OCI-LY3 (cell line): ENCODE data around the gene DNPH1.

Source experiments
- H2AFZ ChIP-seq: fragments of 200-600, 300-600 bp; shearing (Covaris generic); 2 replicates; pipeline ENCODE4 v1.6.0; 2014; ENCODE audit warnings: antibody characterized with exemption, low read depth, low read length
- H3K27ac ChIP-seq: fragments of 200-600, 300-600 bp; sonication (generic); 2 replicates; pipeline ENCODE4 v1.5.1; 2014; ENCODE audit warnings: mild to moderate bottlenecking, low read length, moderate library complexity, mixed read lengths
- H3K27me3 ChIP-seq: fragments of 200-600, 300-600 bp; sonication (generic); 2 replicates; pipeline ENCODE4 v1.6.1; 2014; ENCODE audit warnings: low read depth, low read length, mixed read lengths
- H3K36me3 ChIP-seq: fragments of 200-600, 300-600 bp; sonication (generic); replicated peaks from 2 replicates; pipeline ENCODE3; 2014; ENCODE audit warnings: low read depth, low read length, mixed read lengths
- H3K4me1 ChIP-seq: fragments of 300-600, 200-600 bp; sonication (generic); 2 replicates; pipeline ENCODE4 v1.6.1; 2014; ENCODE audit warnings: low read length, mixed read lengths
- H3K4me2 ChIP-seq: fragments of 200-600, 300-600 bp; sonication (generic); 2 replicates; pipeline ENCODE4 v1.6.1; 2014; ENCODE audit warnings: low read length, mixed read lengths
- H3K4me3 ChIP-seq: fragments of 300-600, 200-600 bp; sonication (generic); 2 replicates; pipeline ENCODE4 v1.5.1; 2014; ENCODE audit warnings: antibody characterized with exemption, mild to moderate bottlenecking, low read length, moderate library complexity
- H3K79me2 ChIP-seq: fragments of 300-600, 200-600 bp; shearing (Covaris generic); 2 replicates; pipeline ENCODE4 v1.6.1; 2014; ENCODE audit warnings: mild to moderate bottlenecking, low read length, mixed read lengths
- H3K9ac ChIP-seq: fragments of 300-600, 200-600 bp; shearing (Covaris generic); 2 replicates; pipeline ENCODE4 v1.6.0; 2014; ENCODE audit warnings: mild to moderate bottlenecking, low read length, moderate library complexity
- H3K9me3 ChIP-seq: fragments of 200-600, 300-600 bp; shearing (Covaris generic); 2 replicates; pipeline ENCODE4 v1.6.1; 2014; ENCODE audit warnings: low read length, mixed read lengths; ENCODE audit not compliant: insufficient read depth
- H4K20me1 ChIP-seq: fragments of 200-600, 300-600 bp; sonication (generic); 2 replicates; pipeline ENCODE4 v1.6.1; 2016; ENCODE audit warnings: low read length, mixed read lengths; ENCODE audit not compliant: insufficient read depth
- EZH2phosphoT487 ChIP-seq: fragments of 200-600 bp; shearing (Covaris generic); IDR thresholded peaks from 2 replicates; pipeline ENCODE4 v1.6.1; 2018; ENCODE audit warnings: antibody characterized with exemption, mixed run types, low read depth
- TF ChIP-seq, protein P1 (sequence below): fragments of 200-600, 300-600 bp; sonication (generic); IDR thresholded peaks from 2 replicates; pipeline ENCODE4 v1.5.1; 2014; ENCODE audit warnings: antibody characterized with exemption, low read length, low read depth

Gene DNPH1

GRCh38 chr6:43269273-43270007 lies 40.2 kb upstream of the DNPH1 start:
- Histone ChIP-seq H3K79me2 (no peaks in the 10 kb centered on the region), H3K4me2 (peak overlapping the region; percentile 85), H3K27me3 (peaks cover 9% of the 10 kb centered on the region; the same call in 1 of the 2 replicates), H3K9ac (peak overlapping the region; percentile 49; the same call in 1 of the 2 replicates), H3K36me3 (no peaks in the 10 kb centered on the region), H4K20me1 (no peaks in the 10 kb centered on the region), H3K27ac (no peak overlapping the region), H3K9me3 (no peaks in the 10 kb centered on the region), H3K4me3 (peak overlapping the region; percentile 74), H2AFZ (peak overlapping the region; percentile 54), H3K4me1 (peaks cover 52% of the 10 kb centered on the region)
- TF ChIP-seq, protein P1, sequence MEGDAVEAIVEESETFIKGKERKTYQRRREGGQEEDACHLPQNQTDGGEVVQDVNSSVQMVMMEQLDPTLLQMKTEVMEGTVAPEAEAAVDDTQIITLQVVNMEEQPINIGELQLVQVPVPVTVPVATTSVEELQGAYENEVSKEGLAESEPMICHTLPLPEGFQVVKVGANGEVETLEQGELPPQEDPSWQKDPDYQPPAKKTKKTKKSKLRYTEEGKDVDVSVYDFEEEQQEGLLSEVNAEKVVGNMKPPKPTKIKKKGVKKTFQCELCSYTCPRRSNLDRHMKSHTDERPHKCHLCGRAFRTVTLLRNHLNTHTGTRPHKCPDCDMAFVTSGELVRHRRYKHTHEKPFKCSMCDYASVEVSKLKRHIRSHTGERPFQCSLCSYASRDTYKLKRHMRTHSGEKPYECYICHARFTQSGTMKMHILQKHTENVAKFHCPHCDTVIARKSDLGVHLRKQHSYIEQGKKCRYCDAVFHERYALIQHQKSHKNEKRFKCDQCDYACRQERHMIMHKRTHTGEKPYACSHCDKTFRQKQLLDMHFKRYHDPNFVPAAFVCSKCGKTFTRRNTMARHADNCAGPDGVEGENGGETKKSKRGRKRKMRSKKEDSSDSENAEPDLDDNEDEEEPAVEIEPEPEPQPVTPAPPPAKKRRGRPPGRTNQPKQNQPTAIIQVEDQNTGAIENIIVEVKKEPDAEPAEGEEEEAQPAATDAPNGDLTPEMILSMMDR, result no peak
- TF ChIP-seq EZH2phosphoT487, result no peak

DNA sequence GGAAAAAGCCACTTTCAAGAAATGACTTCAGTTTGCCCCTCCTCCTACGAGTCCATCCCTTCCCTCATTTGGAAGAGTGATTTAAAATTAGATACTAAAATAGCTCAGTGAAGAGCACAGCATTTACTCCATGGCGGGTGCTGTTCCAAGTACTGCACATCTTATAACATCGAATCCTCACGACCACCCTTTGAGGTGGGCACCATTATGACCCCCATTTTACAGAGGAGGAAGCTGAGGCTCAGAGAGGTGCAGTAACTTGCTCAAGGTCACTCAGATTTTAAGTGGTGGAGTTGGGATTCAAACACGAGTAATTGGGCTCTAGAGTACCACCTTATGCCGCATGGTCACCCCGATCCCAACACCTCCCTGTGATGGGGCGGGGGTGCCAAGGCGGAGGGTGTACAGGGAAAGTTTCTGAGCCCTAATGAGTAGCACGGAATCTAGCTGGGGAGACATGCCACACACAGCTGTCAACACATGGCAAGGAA lies 39.5 kb upstream of the DNPH1 start:
- peak overlapping the region; percentile 74 for H3K4me3 ChIP-seq
- H2AFZ ChIP-seq, result peak overlapping the region; percentile 54; the same call in 1 of the 2 replicates
- peaks cover 9% of the 10 kb centered on the region; the same call in 1 of the 2 replicates for H3K27me3 ChIP-seq

DNA sequence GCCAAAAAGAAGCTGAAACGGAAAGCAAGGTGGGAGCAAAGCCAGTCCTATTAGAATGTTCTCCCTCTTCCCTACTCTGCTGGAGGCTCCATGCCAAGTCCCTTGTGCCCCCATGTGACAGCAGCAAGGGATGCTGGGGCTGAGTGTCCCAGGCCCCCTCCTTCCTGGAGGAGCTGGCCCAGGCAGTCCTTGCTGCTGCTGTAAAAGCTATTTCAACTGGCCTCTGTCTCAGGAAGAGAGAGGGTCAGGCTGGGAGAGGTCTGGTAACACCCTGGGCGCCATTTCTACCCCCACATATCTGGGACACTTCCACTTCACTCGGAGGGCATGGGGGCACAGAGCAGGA lies 39.0 kb upstream of the DNPH1 start:
- Histone ChIP-seq H3K4me1 (peaks cover 56% of the 10 kb centered on the region), H3K4me3 (no peak overlapping the region), H3K79me2 (no peaks in the 10 kb centered on the region), H3K27me3 (peaks cover 9% of the 10 kb centered on the region; the same call in 1 of the 2 replicates), H3K9me3 (no peaks in the 10 kb centered on the region), H3K27ac (no peak overlapping the region), H3K9ac (no peak overlapping the region), H3K4me2 (no peak overlapping the region), H3K36me3 (no peaks in the 10 kb centered on the region), H4K20me1 (no peaks in the 10 kb centered on the region), H2AFZ (no peak overlapping the region)
- TF ChIP-seq, protein P1, result no peak
- no peak for TF ChIP-seq EZH2phosphoT487

More for the DNA sequence above, 39.5 kb upstream of the DNPH1 start:
- Histone ChIP-seq H3K79me2 (no peaks in the 10 kb centered on the region), H3K36me3 (no peaks in the 10 kb centered on the region), H3K4me2 (peak overlapping the region; percentile 85), H3K27ac (no peak overlapping the region), H3K9me3 (no peaks in the 10 kb centered on the region), H3K4me1 (peaks cover 52% of the 10 kb centered on the region), H3K9ac (peak overlapping the region; percentile 49; the same call in 1 of the 2 replicates), H4K20me1 (no peaks in the 10 kb centered on the region)
- TF ChIP-seq, protein P1, result no peak
- TF ChIP-seq EZH2phosphoT487, result no peak

DNA sequence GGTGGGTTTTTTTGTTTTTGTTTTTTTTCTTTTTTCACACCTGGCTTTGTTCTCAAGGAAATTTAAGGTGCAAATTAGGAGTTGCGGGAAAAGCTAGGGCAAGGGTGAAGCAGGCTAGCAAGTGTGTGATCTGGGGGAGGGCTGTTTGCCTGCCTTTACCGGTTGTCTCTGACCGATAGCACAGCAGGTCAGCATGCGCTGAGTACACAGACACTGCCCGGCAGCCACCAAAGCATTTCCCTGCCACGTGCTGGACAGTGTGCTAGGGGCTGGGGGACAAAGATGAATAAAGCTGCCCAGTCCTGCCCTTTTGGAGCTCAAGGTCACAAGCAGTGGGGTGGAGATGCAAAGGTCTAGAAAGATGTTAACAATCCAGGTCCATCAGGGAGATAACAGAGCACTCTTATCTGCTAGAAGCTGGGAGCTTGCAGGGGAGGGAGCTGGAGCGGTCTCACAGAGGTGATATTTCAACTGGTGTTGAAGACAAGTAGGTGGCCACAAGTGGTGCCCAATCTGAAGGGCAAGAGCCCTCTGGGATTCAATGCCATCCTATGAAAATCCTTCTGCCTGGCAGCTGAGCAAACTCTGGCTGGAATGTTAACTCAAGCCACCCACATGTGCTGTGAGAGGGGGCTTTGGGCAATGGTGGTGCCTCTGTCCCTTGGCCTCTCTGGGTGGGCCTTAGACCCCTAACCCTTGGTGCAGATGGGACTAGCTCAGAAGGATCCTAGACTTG lies 38.5 kb upstream of the DNPH1 start:
- TF ChIP-seq, protein P1, result no peak
- TF ChIP-seq EZH2phosphoT487, result no peak
- no peaks in the 10 kb centered on the region for H3K9me3 ChIP-seq
- no peak overlapping the region for H3K4me2 ChIP-seq
- H3K27ac ChIP-seq, result no peak overlapping the region
- no peak overlapping the region for H3K4me3 ChIP-seq
- no peaks in the 10 kb centered on the region for H3K79me2 ChIP-seq
- no peak overlapping the region for H2AFZ ChIP-seq
- H3K36me3 ChIP-seq, result no peaks in the 10 kb centered on the region
- H4K20me1 ChIP-seq, result no peaks in the 10 kb centered on the region
- H3K9ac ChIP-seq, result no peak overlapping the region
- H3K27me3 ChIP-seq, result peaks cover 9% of the 10 kb centered on the region; the same call in 1 of the 2 replicates
- H3K4me1 ChIP-seq, result peaks cover 58% of the 10 kb centered on the region
